Measurements from ENCODE around the gene DCAF7.

The DCAF7 gene

GRCh38 chr17:63515426-63515825, 34.9 kb upstream of the DCAF7 start:
- Histone ChIP-seq H3K4me1 (ENCODE audit: control insufficient read depth, low read depth, low read length) (no peaks in the 10 kb centered on the region), H3K4me3 (ENCODE audit: low read length) (no peak overlapping the region), H3K27me3 (ENCODE audit: control insufficient read depth, insufficient read depth, low read length) (no peaks in the 10 kb centered on the region)

GRCh38 chr17:63516910-63517824, 33.1 kb upstream of the DCAF7 start:
- Histone ChIP-seq H3K9me3 (ENCODE audit: control insufficient read depth, low read depth, low read length) (no peaks in the 10 kb centered on the region), H3K27ac (ENCODE audit: low read length) (no peak overlapping the region), H3K4me1 (ENCODE audit: control insufficient read depth, low read depth, low read length) (no peaks in the 10 kb centered on the region), H3K4me3 (ENCODE audit: low read length) (no peak overlapping the region), H3K9ac (ENCODE audit: low read length) (no peak overlapping the region), H3K36me3 (ENCODE audit: control insufficient read depth, low read depth, low read length) (no peaks in the 10 kb centered on the region), H3K27me3 (ENCODE audit: control insufficient read depth, insufficient read depth, low read length) (no peaks in the 10 kb centered on the region)

More at GRCh38 chr17:63515426-63515825, 34.9 kb upstream of the DCAF7 start:
- Histone ChIP-seq H3K9me3 (ENCODE audit: control insufficient read depth, low read depth, low read length) (no peaks in the 10 kb centered on the region), H3K27ac (ENCODE audit: low read length) (no peak overlapping the region), H3K9ac (ENCODE audit: low read length) (no peak overlapping the region), H3K36me3 (ENCODE audit: control insufficient read depth, low read depth, low read length) (no peaks in the 10 kb centered on the region)

- Histone ChIP-seq H3K4me3 (ENCODE audit: low read length) (no peak overlapping the region), H3K27me3 (ENCODE audit: control insufficient read depth, insufficient read depth, low read length) (no peaks in the 10 kb centered on the region), H3K36me3 (ENCODE audit: control insufficient read depth, low read depth, low read length) (no peaks in the 10 kb centered on the region), H3K9ac (ENCODE audit: low read length) (no peak overlapping the region), H3K4me1 (ENCODE audit: control insufficient read depth, low read depth, low read length) (no peaks in the 10 kb centered on the region), H3K27ac (ENCODE audit: low read length) (no peak overlapping the region), H3K9me3 (ENCODE audit: control insufficient read depth, low read depth, low read length) (no peaks in the 10 kb centered on the region)
These were observed 32.3 kb upstream of the DCAF7 start for GRCh38 chr17:63517825-63518534.

GRCh38 chr17:63519116-63519881, 31.0 kb upstream of the DCAF7 start:
- Histone ChIP-seq H3K27ac (ENCODE audit: low read length) (no peak overlapping the region), H3K9me3 (ENCODE audit: control insufficient read depth, low read depth, low read length) (no peaks in the 10 kb centered on the region), H3K9ac (ENCODE audit: low read length) (no peak overlapping the region), H3K36me3 (ENCODE audit: control insufficient read depth, low read depth, low read length) (no peaks in the 10 kb centered on the region), H3K4me3 (ENCODE audit: low read length) (no peak overlapping the region), H3K4me1 (ENCODE audit: control insufficient read depth, low read depth, low read length) (no peaks in the 10 kb centered on the region), H3K27me3 (ENCODE audit: control insufficient read depth, insufficient read depth, low read length) (peaks cover 7% of the 10 kb centered on the region)

GRCh38 chr17:63519972-63520882, 30.1 kb upstream of the DCAF7 start:
- Histone ChIP-seq H3K9ac (ENCODE audit: low read length) (no peak overlapping the region), H3K4me1 (ENCODE audit: control insufficient read depth, low read depth, low read length) (no peaks in the 10 kb centered on the region), H3K36me3 (ENCODE audit: control insufficient read depth, low read depth, low read length) (no peaks in the 10 kb centered on the region), H3K4me3 (ENCODE audit: low read length) (no peak overlapping the region), H3K27me3 (ENCODE audit: control insufficient read depth, insufficient read depth, low read length) (peaks cover 7% of the 10 kb centered on the region), H3K9me3 (ENCODE audit: control insufficient read depth, low read depth, low read length) (no peaks in the 10 kb centered on the region), H3K27ac (ENCODE audit: low read length) (no peak overlapping the region)

- Histone ChIP-seq H3K4me3 (ENCODE audit: low read length) (peak within 1 kb of the TSS; percentile 69), H3K27me3 (ENCODE audit: control insufficient read depth, insufficient read depth, low read length) (peaks cover 7% of the 10 kb centered on the region), H3K9me3 (ENCODE audit: control insufficient read depth, low read depth, low read length) (no peaks in the 10 kb centered on the region), H3K27ac (ENCODE audit: low read length) (no peak within 1 kb of the TSS), H3K36me3 (ENCODE audit: control insufficient read depth, low read depth, low read length) (no peaks in the 10 kb centered on the region), H3K4me1 (ENCODE audit: control insufficient read depth, low read depth, low read length) (no peaks in the 10 kb centered on the region), H3K9ac (ENCODE audit: low read length) (no peak within 1 kb of the TSS)
These were observed 26.9 kb upstream of the DCAF7 start, which contains the start of gene KCNH6 for GRCh38 chr17:63523253-63523855. TSS of gene KCNH6 (plus strand) at chr17:63523358. CDS start at chr17:63523414, 56 bp downstream.

- Histone ChIP-seq H3K9ac (ENCODE audit: low read length) (no peak overlapping the region), H3K9me3 (ENCODE audit: control insufficient read depth, low read depth, low read length) (no peaks in the 10 kb centered on the region), H3K27me3 (ENCODE audit: control insufficient read depth, insufficient read depth, low read length) (peaks cover 7% of the 10 kb centered on the region), H3K36me3 (ENCODE audit: control insufficient read depth, low read depth, low read length) (no peaks in the 10 kb centered on the region), H3K4me1 (ENCODE audit: control insufficient read depth, low read depth, low read length) (no peaks in the 10 kb centered on the region), H3K27ac (ENCODE audit: low read length) (no peak overlapping the region), H3K4me3 (ENCODE audit: low read length) (no peak overlapping the region)
These were observed 26.2 kb upstream of the DCAF7 start for GRCh38 chr17:63524051-63524450.

- Histone ChIP-seq H3K27ac (ENCODE audit: low read length) (no peak overlapping the region), H3K27me3 (ENCODE audit: control insufficient read depth, insufficient read depth, low read length) (peaks cover 7% of the 10 kb centered on the region), H3K36me3 (ENCODE audit: control insufficient read depth, low read depth, low read length) (no peaks in the 10 kb centered on the region), H3K4me3 (ENCODE audit: low read length) (no peak overlapping the region), H3K9me3 (ENCODE audit: control insufficient read depth, low read depth, low read length) (no peaks in the 10 kb centered on the region), H3K9ac (ENCODE audit: low read length) (no peak overlapping the region), H3K4me1 (ENCODE audit: control insufficient read depth, low read depth, low read length) (no peaks in the 10 kb centered on the region)
These were observed 24.9 kb upstream of the DCAF7 start for GRCh38 chr17:63525190-63525946.

GRCh38 chr17:63526861-63527260, 23.4 kb upstream of the DCAF7 start:
- H3K9me3 ChIP-seq (ENCODE audit: control insufficient read depth, low read depth, low read length) = no peaks in the 10 kb centered on the region
- no peaks in the 10 kb centered on the region for H3K36me3 ChIP-seq (ENCODE audit: control insufficient read depth, low read depth, low read length)
- no peak overlapping the region for H3K27ac ChIP-seq (ENCODE audit: low read length)
- no peak overlapping the region for H3K9ac ChIP-seq (ENCODE audit: low read length)
- no peaks in the 10 kb centered on the region for H3K4me1 ChIP-seq (ENCODE audit: control insufficient read depth, low read depth, low read length)
- H3K27me3 ChIP-seq (ENCODE audit: control insufficient read depth, insufficient read depth, low read length) = peaks cover 7% of the 10 kb centered on the region
- H3K4me3 ChIP-seq (ENCODE audit: low read length) = no peak overlapping the region

- Histone ChIP-seq H3K27me3 (ENCODE audit: control insufficient read depth, insufficient read depth, low read length) (peaks cover 7% of the 10 kb centered on the region), H3K9ac (ENCODE audit: low read length) (no peak overlapping the region), H3K4me1 (ENCODE audit: control insufficient read depth, low read depth, low read length) (no peaks in the 10 kb centered on the region), H3K4me3 (ENCODE audit: low read length) (no peak overlapping the region), H3K27ac (ENCODE audit: low read length) (no peak overlapping the region), H3K36me3 (ENCODE audit: control insufficient read depth, low read depth, low read length) (no peaks in the 10 kb centered on the region), H3K9me3 (ENCODE audit: control insufficient read depth, low read depth, low read length) (no peaks in the 10 kb centered on the region)
These were observed 22.1 kb upstream of the DCAF7 start for GRCh38 chr17:63528183-63528582.
